ENCODE results near the gene SHC1.

DNA sequence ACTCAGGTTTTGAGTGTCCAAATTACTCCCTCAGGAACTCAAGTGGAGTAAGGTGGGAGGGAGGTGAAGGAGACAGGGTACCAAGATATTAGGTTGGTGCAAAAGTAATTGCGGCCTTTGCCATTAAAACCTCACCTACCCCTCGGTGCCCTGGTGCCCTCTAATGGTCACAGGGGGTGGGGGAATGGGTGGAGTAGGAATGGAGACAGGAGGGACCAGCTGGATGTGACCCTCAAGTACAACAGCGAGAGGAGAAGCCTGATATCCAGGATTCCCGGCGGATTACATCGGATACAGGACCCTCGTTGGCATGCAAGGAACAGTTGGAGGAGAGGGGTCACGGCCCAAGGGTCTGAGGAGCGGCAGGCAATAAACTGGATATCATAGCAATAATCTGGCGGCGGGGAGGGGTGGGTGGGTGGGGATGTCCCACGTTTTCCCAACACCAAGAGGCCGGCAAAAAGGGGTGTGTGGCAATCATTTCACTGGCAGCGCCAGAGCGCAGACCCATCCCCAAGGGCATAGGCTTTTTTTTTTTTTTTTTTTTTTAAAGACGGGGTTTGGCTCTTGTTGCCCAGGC lies 27.7 kb upstream of the SHC1 start:
- no peak for TF ChIP-seq EZH2 (IDR thresholded peaks at IDR 0.05)
- no peak for TF ChIP-seq POLR2AphosphoS5 (IDR thresholded peaks at IDR 0.05; ENCODE audit: borderline replicate concordance, low read depth, low read length)
- no peak for TF ChIP-seq FOXP2 (optimal IDR thresholded peaks at IDR 0.05; ENCODE audit: control extremely low read depth, extremely low read length, insufficient read depth)

Data from SK-N-MC (cell line).